Measurements from ENCODE around the gene HBZ.

- no peak for TF ChIP-seq CTCF (IDR thresholded peaks at IDR 0.05; ENCODE audit: borderline replicate concordance, extremely low read depth, low read length, poor library complexity, severe bottlenecking)
- TF ChIP-seq EZH2 (IDR thresholded peaks at IDR 0.05; ENCODE audit: borderline replicate concordance, low read depth, low read length, severe bottlenecking): no peak
Observed at GRCh38 chr16:125011-125410, 27.4 kb upstream of the HBZ start.
